ENCODE measurements around the gene MYLK. TPM values are rescaled to one million over a fixed set of nuclear protein-coding genes. Genes with fewer than 3 reads are reported as not detected.
A peak's percentile ranks its signal among the peaks of the same experiment; 100 is the strongest.

Gene MYLK
- total RNA-seq: 100 to 1,000 TPM; 197 to 916 (median 689) TPM
- 100 to 1,000 TPM in 1 of 3 donors, 10 to 100 TPM in 2; 35.1 to 118 (median 68.0) TPM for polyA plus RNA-seq
- long read RNA-seq, donor 1, full-length matches to known transcripts: 186 of 306 reads
- long read RNA-seq, donor 1, partial matches to known transcripts: 120 of 306 reads
- long read RNA-seq, donor 1, other reads (novel, unspliced or antisense): 0 of 306 reads
- long read RNA-seq, donor 2, full-length matches to known transcripts: 223 of 326 reads
- long read RNA-seq, donor 2, partial matches to known transcripts: 103 of 326 reads
- long read RNA-seq, donor 2, other reads (novel, unspliced or antisense): 0 of 326 reads
- long read RNA-seq, donor 3, full-length matches to known transcripts: 64 of 85 reads
- long read RNA-seq, donor 3, partial matches to known transcripts: 21 of 85 reads
- long read RNA-seq, donor 3, other reads (novel, unspliced or antisense): 0 of 85 reads
- long read RNA-seq, donor 4, full-length matches to known transcripts: 49 of 49 reads
- long read RNA-seq, donor 4, partial matches to known transcripts: 0 of 49 reads
- long read RNA-seq, donor 4, other reads (novel, unspliced or antisense): 0 of 49 reads
- long read RNA-seq, donor 5, full-length matches to known transcripts: 100 of 141 reads
- long read RNA-seq, donor 5, partial matches to known transcripts: 41 of 141 reads
- long read RNA-seq, donor 5, other reads (novel, unspliced or antisense): 0 of 141 reads
- long read RNA-seq, donor 6: 0 reads
- long read RNA-seq, donor 7, full-length matches to known transcripts: 643 of 762 reads
- long read RNA-seq, donor 7, partial matches to known transcripts: 114 of 762 reads
- long read RNA-seq, donor 7, other reads (novel, unspliced or antisense): 5 of 762 reads
- long read RNA-seq, donor 8, full-length matches to known transcripts: 93 of 103 reads
- long read RNA-seq, donor 8, partial matches to known transcripts: 10 of 103 reads
- long read RNA-seq, donor 8, other reads (novel, unspliced or antisense): 0 of 103 reads
- long read RNA-seq, donor 9, full-length matches to known transcripts: 136 of 198 reads
- long read RNA-seq, donor 9, partial matches to known transcripts: 62 of 198 reads
- long read RNA-seq, donor 9, other reads (novel, unspliced or antisense): 0 of 198 reads
- long read RNA-seq, donor 10, full-length matches to known transcripts: 100 of 118 reads
- long read RNA-seq, donor 10, partial matches to known transcripts: 18 of 118 reads
- long read RNA-seq, donor 10, other reads (novel, unspliced or antisense): 0 of 118 reads

DNA sequence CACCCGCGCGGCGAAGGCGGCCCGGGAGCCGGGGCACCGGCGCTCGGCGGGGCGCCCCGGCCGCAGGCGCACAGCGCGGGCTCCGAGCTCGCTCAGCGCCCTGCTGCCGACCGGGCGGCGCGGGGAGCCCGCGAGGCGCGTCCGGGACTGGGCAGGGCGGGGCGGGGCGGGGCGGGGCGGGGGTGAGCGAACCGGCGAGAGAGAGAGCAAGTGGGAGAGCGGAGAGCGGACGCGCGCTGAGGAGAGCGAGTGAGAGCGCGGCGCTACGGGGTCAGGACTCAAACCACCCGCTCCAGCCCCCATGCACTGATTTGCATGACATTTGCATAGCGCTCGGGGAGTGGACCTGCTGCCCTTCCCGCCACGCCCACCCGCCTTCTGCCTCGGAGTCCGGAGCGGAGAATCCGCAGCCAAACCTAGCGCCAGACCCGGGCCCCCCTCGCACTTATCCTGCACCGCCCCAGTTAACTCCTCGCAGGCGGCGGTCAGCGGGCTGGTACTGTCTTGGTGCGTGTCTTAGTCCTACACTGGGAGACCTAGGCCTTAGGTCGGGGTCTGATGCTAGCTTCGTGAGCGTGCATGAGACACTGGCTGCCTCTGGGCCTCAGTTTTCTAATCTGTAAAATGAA, at the start of gene MYLK:
Gene MYLK, minus strand, starts transcription at position 130 of the 629 bp plus-strand sequence. CDS start 90,491 bp downstream, outside the sequence.
- intact Hi-C loops (cut with DNase I; ENCODE audit: low total_unique reads): no loop called here
- peak; percentile 65 to 90 for DNase-seq
- Histone ChIP-seq H3K36me3 (no peaks in the 10 kb centered on the region), H3K4me3 (peak within 1 kb of the TSS; percentile 47 to 54 (median 51)), H3K4me1 (peaks cover 7 to 17% (median 16%) of the 10 kb centered on the region in 4 donors), H3K27ac (peak within 1 kb of the TSS in 1 of 5 donors; percentile 17), H3K9me3 (no peaks in the 10 kb centered on the region), H3K27me3 (peaks cover 0 to 36% (median 8%) of the 10 kb centered on the region in 3 donors)
- TF ChIP-seq EP300 (IDR thresholded peaks at IDR 0.05) (no peak), POLR2AphosphoS5 (IDR thresholded peaks at IDR 0.05) (no peak), POLR2A (IDR thresholded peaks at IDR 0.05) (no peak), CTCF (IDR thresholded peaks at IDR 0.05) (no peak)
- WGBS, 5 donors: 0 to 7% (median 1%) methylated on average over 14 to 70 of the region's 70 CpGs

GRCh38 chr3:123930445-123930844, 46.3 kb upstream of the MYLK start:
- no peak for DNase-seq
- no peaks in the 10 kb centered on the region for H3K4me1 ChIP-seq
- TF ChIP-seq CTCF (IDR thresholded peaks at IDR 0.05) (no peak), EP300 (IDR thresholded peaks at IDR 0.05) (no peak), POLR2AphosphoS5 (IDR thresholded peaks at IDR 0.05) (no peak), POLR2A (IDR thresholded peaks at IDR 0.05) (no peak)
- intact Hi-C loops (cut with DNase I; ENCODE audit: low total_unique reads): no loop called here
- peaks cover 9 to 69% (median 46%) of the 10 kb centered on the region in 4 donors for H3K36me3 ChIP-seq
- H3K4me3 ChIP-seq: no peak overlapping the region
- H3K9me3 ChIP-seq: no peaks in the 10 kb centered on the region
- no peak overlapping the region for H3K27ac ChIP-seq
- H3K27me3 ChIP-seq: no peaks in the 10 kb centered on the region

- Histone ChIP-seq H3K27me3 (no peaks in the 10 kb centered on the region), H3K4me3 (no peak overlapping the region), H3K9me3 (no peaks in the 10 kb centered on the region), H3K36me3 (peaks cover 9 to 80% (median 50%) of the 10 kb centered on the region in 4 donors), H3K27ac (no peak overlapping the region), H3K4me1 (no peaks in the 10 kb centered on the region)
- 94 to 97% (median 95%) methylated on average over 9 of the region's 9 CpGs for WGBS, 5 donors
- TF ChIP-seq POLR2A (IDR thresholded peaks at IDR 0.05) (no peak), POLR2AphosphoS5 (IDR thresholded peaks at IDR 0.05) (no peak), EP300 (IDR thresholded peaks at IDR 0.05) (no peak), CTCF (IDR thresholded peaks at IDR 0.05) (no peak)
- intact Hi-C loops (cut with DNase I; ENCODE audit: low total_unique reads): no loop called here
- DNase-seq: no peak
These were observed 45.2 kb upstream of the MYLK start for GRCh38 chr3:123929325-123929724.

Measured in stomach (tissue), 19 donors.